ENCODE measurements around the gene PAF1.

The PAF1 gene

GRCh38 chr19:39349326-39349725 lies 41.6 kb downstream of the PAF1 start:
- TF ChIP-seq CTCF (IDR thresholded peaks at IDR 0.05) = no peak
- H3K36me3 ChIP-seq (ENCODE audit: control insufficient read depth, insufficient read depth, low read length) = no peaks in the 10 kb centered on the region
- H3K9me3 ChIP-seq (ENCODE audit: control insufficient read depth, low read length) = no peaks in the 10 kb centered on the region
- no peaks in the 10 kb centered on the region for H3K27me3 ChIP-seq (ENCODE audit: control insufficient read depth, insufficient read depth, low read length)
- no peak overlapping the region for H2AFZ ChIP-seq
- no peak overlapping the region for H3K4me3 ChIP-seq (ENCODE audit: low read depth, low read length)
- H3K27ac ChIP-seq = no peak overlapping the region
- H3K4me1 ChIP-seq = no peaks in the 10 kb centered on the region
- H3K9ac ChIP-seq = no peak overlapping the region
- no peak overlapping the region for H3K4me2 ChIP-seq (ENCODE audit: low read length)
- H3K79me2 ChIP-seq = peaks cover 2% of the 10 kb centered on the region

GRCh38 chr19:39347332-39348164 lies 43.4 kb downstream of the PAF1 start:
- no peak overlapping the region for H3K4me3 ChIP-seq (ENCODE audit: low read depth, low read length)
- no peaks in the 10 kb centered on the region for H3K4me1 ChIP-seq
- H3K79me2 ChIP-seq = peaks cover 12% of the 10 kb centered on the region
- H3K27ac ChIP-seq = no peak overlapping the region
- no peak overlapping the region for H3K4me2 ChIP-seq (ENCODE audit: low read length)
- no peak for TF ChIP-seq CTCF (IDR thresholded peaks at IDR 0.05)
- no peaks in the 10 kb centered on the region for H3K27me3 ChIP-seq (ENCODE audit: control insufficient read depth, insufficient read depth, low read length)
- no peaks in the 10 kb centered on the region for H3K9me3 ChIP-seq (ENCODE audit: control insufficient read depth, low read length)
- H3K36me3 ChIP-seq (ENCODE audit: control insufficient read depth, insufficient read depth, low read length) = no peaks in the 10 kb centered on the region
- H2AFZ ChIP-seq = no peak overlapping the region
- no peak overlapping the region for H3K9ac ChIP-seq

GRCh38 chr19:39345956-39346355 lies 45.0 kb downstream of the PAF1 start:
- no peaks in the 10 kb centered on the region for H3K4me1 ChIP-seq
- H3K4me2 ChIP-seq (ENCODE audit: low read length) = no peak overlapping the region
- no peak overlapping the region for H2AFZ ChIP-seq
- H3K27me3 ChIP-seq (ENCODE audit: control insufficient read depth, insufficient read depth, low read length) = no peaks in the 10 kb centered on the region
- H3K27ac ChIP-seq = no peak overlapping the region
- H3K9me3 ChIP-seq (ENCODE audit: control insufficient read depth, low read length) = no peaks in the 10 kb centered on the region
- no peak overlapping the region for H3K4me3 ChIP-seq (ENCODE audit: low read depth, low read length)
- peaks cover 18% of the 10 kb centered on the region for H3K79me2 ChIP-seq
- H3K36me3 ChIP-seq (ENCODE audit: control insufficient read depth, insufficient read depth, low read length) = no peaks in the 10 kb centered on the region
- no peak for TF ChIP-seq CTCF (IDR thresholded peaks at IDR 0.05)
- H3K9ac ChIP-seq = no peak overlapping the region

GRCh38 chr19:39342647-39343305 lies 48.1 kb downstream of the PAF1 start:
- H2AFZ ChIP-seq = no peak overlapping the region
- H3K27me3 ChIP-seq (ENCODE audit: control insufficient read depth, insufficient read depth, low read length) = no peaks in the 10 kb centered on the region
- peaks cover 15% of the 10 kb centered on the region for H3K79me2 ChIP-seq
- H3K4me1 ChIP-seq = no peaks in the 10 kb centered on the region
- H3K4me2 ChIP-seq (ENCODE audit: low read length) = peak overlapping the region; percentile 85
- peak overlapping the region; percentile 18 for H3K27ac ChIP-seq
- H3K4me3 ChIP-seq (ENCODE audit: low read depth, low read length) = peak overlapping the region; percentile 84
- TF ChIP-seq CTCF (IDR thresholded peaks at IDR 0.05) = no peak
- no peaks in the 10 kb centered on the region for H3K9me3 ChIP-seq (ENCODE audit: control insufficient read depth, low read length)
- peak overlapping the region; percentile 41 for H3K9ac ChIP-seq
- H3K36me3 ChIP-seq (ENCODE audit: control insufficient read depth, insufficient read depth, low read length) = no peaks in the 10 kb centered on the region
